Mammary epithelial cell (primary cell): ENCODE data around the gene NCEH1.

Experiments
- EZH2 ChIP-seq: IDR thresholded peaks from 2 replicates; pipeline ENCODE4 v1.6.1; 2012; ENCODE audit warnings: low read length, inconsistent platforms, borderline replicate concordance
- TF ChIP-seq, protein P1 (sequence below), 2 donors: IDR thresholded peaks in 1 of 2; conservative IDR thresholded peaks in 1 of 2; 2 replicates each; pipeline ENCODE4 v1.5.1; 2011 to 2012; ENCODE audit warnings: inconsistent platforms in 2 of 2, low read length in 2 of 2, mild to moderate bottlenecking in 2 of 2, control low read depth in 1 of 2, low read depth in 1 of 2; ENCODE audit not compliant: insufficient read depth in 1 of 2; ENCODE audit errors: extremely low read depth in 1 of 2

DNA sequence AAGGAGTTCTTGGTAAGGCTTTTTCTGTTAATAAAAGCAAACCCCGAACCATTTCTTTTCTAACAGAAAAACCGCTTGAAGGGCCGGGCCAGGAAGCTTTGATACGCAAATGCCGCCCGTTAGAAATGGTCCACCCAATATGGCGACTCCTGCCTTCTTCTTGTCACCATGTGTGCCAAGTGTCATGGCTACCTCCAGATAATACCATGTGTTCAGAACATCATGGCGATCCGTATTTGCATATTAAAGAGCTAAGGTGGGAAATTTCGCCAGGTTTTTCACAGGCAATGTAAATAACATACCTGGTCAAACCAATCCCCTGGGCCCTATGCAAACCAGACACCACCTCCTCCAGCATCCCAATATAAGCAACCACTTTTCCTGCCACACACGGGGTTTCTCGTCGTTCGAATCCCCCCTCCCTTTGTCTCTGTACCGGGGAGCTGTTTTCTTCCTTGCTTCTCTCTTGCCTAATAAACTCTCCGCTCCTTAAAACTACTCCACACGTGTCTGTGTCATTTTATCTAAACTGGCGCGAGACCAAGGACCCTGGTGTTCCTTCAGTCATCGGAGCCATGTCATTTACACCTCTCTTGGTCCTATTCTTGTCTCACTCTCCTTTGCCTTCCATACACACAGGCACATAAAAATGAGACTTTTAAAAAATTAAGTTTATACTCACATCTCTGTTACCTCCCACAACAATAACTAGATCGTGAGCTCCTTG lies 34.5 kb downstream of the NCEH1 start:
- no peak for TF ChIP-seq EZH2
- TF ChIP-seq, protein P1, sequence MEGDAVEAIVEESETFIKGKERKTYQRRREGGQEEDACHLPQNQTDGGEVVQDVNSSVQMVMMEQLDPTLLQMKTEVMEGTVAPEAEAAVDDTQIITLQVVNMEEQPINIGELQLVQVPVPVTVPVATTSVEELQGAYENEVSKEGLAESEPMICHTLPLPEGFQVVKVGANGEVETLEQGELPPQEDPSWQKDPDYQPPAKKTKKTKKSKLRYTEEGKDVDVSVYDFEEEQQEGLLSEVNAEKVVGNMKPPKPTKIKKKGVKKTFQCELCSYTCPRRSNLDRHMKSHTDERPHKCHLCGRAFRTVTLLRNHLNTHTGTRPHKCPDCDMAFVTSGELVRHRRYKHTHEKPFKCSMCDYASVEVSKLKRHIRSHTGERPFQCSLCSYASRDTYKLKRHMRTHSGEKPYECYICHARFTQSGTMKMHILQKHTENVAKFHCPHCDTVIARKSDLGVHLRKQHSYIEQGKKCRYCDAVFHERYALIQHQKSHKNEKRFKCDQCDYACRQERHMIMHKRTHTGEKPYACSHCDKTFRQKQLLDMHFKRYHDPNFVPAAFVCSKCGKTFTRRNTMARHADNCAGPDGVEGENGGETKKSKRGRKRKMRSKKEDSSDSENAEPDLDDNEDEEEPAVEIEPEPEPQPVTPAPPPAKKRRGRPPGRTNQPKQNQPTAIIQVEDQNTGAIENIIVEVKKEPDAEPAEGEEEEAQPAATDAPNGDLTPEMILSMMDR (conservative IDR thresholded peaks at IDR 0.05 in 1 of 2, IDR thresholded peaks at IDR 0.05 in 1 of 2; ENCODE audit: extremely low read depth in 1 of 2, insufficient read depth in 1 of 2, low read depth in 1 of 2, low read length in 2 of 2), result no peak
